Activated CD4-positive, alpha-beta T cell treated with anti-CD3 and anti-CD28 coated beads for 24 hours (primary cell): ENCODE results near the gene OSBPL3.

Source experiments
- DNase-seq, 2 donors: peaks; one replicate each; pipeline ENCODE4 v3.0.0-alpha.2; 2020; ENCODE audit warnings: low read depth in 2 of 2

Gene OSBPL3

DNA sequence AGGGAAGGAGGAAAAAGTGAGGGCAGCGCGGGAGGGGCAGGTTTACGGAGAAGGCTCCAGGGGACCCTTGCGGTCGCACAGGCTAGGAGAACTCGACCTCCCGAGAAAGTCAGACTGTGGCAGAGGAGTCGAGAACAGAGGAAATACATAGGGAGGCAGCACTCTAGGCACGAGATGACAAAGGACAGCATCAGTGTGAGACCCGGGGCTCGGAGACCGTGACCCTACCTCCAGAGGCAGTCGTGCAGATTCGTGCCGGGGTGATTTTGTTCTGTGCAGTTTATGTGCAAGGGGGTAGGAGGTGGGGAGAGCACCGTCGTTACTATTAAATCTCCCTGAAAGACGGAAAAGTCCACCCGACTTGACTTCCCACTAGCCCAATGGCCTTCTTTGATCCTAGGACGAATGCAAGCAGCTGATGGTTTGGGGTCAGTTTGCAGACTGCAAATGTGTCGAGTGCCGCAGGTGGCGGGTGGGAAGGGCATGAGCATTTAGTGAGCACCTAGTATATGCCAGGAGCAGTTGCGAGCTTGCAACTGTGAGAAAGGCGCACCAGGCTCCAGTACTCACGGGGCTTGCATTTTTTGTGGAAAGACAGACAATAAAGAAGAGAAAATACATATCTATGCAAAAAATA, 674 bp upstream of the OSBPL3 start:
- peak in 1 of 2 donors; percentile 25 for DNase-seq

DNA sequence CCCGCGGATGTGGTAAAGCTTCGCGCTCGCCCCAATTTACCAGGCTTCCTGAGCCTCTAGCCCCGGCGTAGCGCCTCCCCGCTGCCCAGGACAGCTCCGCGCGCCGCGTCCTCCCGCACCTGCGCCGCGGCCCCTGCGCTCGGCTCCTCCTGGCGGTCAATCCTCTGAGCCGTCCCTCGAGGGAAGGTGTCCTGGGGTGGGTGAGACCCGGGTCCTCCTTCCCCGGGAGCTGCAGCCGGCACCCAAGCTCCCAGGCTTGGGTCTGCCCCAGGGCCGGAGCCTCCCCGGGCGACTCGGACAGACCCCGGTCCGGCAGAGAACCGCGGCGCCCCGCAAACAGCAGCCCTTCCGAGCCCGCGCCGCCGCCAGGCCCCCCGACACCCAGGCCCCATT, 512 bp downstream of the OSBPL3 start:
- DNase-seq, result peak; percentile 50 to 64

DNA sequence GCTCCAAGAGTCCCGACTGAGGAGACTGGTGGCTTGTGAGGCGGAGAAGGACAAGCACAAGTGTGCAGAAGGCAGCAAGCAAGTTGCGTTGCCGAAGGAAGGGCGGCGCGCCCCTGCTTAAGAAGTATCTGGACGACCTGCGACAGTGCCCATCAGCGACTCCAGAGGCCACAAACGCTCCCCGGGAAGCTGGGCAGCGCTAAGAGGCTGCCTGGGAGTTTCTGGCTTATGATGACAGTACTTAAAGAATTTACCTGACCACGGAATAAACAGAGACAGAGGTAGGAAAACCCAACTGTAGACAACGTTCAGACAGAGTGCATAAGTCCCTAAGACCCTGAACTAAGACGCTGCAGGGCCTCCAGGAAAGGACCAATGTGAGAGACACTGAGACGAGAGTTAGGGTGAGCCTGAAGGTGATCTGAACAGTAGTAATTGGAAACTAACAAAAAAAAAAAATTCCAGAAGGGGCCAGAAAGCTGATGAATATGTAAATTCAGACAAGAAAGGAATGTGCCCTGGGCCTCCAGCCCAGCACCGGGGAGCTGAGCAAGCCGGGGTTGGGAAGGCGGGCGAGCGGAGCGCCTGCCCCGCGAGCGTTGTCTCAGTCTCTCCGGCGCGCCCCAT, 1.0 kb downstream of the OSBPL3 start:
- no peak for DNase-seq

DNA sequence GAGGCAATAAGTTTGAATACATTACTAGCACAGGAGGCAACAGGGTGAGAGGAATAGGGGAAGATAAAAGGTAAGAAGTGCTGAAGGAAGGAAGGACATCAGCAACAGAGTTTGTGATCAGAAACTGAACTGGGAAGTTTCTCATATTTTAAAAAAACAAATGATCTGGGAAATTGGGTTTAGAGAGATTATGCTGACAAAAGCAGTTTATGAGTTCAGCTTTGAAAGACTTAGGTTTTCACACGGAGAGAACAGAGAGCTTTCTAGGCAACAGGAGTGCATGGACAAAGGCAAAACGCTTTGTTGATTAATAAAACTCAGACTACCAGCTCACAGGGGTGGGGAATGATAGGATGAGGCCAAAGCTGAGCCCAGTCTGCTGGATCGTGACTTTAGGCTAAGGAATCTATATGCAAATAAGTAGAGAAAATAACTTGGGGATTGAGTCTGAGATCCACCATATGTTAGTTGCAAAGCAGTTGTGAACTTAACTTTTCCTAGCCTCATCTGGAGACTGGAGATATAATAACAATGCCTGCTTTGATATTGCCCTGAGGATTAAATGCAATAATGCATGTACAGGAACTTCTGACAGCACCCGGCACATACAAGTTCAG, 4.2 kb downstream of the OSBPL3 start:
- DNase-seq, result no peak

DNA sequence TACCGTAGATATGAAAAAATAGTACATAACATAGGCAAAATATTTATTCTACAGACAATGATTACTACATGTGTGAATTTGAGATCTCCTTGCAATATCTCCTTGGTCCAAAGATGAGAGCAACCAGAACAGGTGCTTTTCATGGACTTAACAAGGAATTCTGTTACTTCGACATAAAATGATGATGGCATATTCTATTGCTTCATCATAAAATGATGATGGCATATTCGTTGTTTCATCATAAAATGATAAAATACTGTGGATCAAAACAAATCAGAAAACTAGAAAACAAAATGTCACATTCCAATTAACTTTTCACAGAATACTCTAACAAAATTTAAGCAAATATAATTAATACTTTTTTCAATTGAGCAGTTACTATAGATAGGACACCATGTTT, 4.8 kb downstream of the OSBPL3 start:
- no peak for DNase-seq

DNA sequence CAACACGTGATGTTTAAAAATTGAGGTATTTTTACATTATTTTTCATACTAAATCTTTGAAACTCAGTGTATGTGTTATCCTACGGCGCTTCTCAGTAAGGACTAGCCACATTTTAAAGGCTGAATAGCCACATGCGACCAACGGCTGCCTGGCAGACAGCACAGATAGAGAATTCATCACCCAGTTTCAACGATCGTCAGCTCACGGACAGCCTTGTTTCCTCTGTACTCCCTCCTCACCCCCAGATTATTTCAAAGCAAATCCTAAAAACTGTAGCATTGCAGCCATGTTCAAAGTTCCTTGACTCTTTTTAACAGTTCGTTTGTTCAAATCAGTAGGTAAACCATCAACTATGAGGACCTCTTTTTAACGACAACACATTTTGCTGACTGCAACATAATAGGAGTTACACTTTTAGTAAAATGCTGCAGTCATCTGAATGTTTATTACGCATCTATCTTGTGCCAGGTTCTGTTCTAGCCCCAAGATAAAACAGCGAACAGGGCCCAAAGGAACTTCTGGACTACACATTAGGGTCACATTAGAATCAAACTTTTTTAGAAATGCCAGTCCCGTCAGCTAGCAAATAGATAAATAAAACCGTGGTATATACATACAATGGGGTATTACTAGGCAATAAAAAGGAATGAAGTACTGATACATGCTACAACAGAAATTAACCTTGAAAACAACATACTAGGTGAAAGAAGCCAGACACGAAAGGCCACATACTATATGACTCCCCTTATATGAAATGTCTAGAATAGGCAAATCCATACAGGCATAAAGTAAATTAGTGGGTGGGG, 5.7 kb downstream of the OSBPL3 start:
- DNase-seq, result no peak

DNA sequence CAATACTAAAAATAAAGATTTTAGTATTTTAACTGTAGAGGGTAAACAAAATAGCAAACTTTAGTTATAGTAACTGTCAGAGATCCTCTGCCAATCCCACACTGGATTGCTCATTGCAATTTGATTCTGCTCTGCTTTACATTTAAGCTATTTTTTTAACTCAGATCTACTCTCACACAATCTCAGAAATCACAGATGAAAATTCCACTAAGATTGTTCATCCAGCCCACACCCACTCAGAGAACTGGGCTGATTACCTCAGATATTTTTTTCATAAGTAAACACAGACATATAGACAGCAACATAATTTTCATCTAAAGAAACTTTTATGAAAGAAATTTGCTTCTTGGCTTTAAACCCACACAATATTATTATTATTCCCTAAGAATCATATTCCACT, 7.0 kb downstream of the OSBPL3 start:
- no peak for DNase-seq

DNA sequence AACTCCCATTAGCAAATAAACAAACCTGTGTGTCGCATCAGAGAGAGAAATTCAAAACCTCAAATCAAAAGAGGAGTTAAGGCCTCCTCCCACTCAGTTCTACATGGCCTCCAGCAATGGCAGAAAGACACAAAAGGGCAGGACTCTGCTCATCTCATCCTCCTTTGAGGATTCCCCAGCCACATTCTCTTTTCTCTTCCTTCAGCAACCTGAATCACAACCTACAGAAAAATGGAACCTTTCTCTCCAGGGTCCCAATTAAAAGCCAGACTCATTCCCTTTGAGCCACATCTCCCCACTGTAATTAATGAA, 7.9 kb downstream of the OSBPL3 start:
- no peak for DNase-seq

DNA sequence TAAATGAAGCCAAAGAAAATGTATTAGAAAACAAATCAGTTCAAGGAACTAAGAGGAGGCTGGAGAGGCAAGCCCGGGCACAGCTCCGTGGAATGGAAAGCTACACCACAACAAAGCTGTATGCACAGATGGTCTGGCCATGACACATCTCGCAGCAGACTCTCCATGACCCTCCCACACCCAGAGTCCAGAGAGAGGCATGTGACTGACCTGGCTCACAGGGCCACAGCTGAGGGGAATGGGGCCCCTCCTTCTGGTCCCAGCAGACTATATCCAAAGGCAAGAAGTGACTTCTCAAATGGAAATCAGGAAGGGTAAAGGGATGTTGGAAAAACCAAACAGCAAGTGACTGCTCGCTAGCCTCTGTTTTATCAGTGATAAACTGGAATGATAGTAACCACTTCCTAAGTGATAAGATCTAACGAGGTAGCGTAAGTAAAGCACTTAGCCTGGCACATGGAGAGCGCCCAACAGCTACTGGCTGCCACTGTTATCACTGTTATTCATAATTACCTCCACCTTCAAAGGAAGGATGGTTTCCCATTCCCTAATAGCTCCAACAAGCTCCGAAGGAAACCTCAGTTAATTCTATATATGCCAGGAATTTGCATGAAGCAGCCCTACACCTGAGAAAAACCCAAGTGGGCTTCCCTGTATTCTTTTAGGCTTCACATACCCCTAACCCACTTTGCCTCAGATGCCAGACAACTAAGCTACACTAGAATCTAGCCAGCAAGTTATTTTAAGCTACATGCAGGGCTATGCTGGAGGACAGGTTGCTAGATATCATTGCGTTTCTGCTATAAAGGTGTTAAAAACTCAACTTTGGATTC, 8.4 kb downstream of the OSBPL3 start:
- no peak for DNase-seq

DNA sequence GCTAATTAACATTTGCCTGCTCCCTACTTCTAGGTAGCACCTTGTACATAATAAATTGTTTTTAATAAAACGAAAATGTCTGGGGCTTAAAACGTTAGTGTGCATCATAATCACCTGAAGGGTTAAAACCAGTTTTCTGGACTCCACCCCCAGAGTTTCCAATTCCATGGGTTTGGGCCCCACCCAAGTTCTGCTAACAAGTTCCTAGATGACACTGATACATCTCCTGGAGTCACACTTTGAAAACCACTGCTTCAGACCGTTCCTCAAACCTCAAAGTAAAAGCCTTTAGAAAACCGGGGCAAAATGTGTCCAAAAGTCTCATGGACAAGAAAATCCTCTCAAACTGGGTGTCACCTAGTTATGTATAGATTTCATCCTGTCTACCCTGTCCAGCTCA, 9.3 kb downstream of the OSBPL3 start:
- no peak for DNase-seq

DNA sequence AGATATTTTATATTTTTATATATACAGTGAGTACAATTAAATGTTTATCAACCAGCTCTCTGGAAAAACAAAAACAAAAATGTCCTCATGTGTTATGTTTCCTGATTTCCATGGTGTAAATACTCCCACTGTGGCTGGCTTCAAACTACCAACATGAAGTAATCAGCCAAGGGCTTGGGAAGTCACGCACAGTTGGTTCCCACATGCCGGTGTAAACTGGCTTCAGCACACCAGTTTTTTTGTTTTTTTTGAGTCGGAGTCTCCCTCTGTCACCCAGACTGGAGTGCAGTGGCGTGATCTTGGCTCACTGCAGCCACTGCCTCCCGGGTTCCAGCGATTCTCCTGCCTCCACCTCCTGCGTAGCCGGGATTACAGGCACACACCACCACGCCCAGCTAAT, 11.8 kb downstream of the OSBPL3 start:
- no peak for DNase-seq

DNA sequence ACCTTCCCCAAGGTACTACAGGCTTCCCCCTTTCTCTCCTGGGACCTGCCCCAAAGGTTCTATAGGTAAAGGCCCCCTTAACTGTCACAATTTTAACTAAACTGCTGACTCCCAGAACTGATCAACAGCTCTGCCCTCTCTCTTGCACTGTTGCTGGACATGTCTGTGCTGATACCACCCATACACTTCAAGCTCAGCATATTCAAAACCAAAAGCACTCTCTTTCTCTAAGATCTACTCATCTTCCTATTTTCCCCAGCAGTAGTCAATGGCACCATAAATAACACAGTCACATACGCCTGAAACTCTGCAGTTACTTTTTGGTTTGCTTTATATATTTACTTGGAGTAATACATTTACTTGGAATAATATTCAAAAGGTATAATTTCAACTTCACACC, 12.3 kb downstream of the OSBPL3 start:
- DNase-seq, result no peak

DNA sequence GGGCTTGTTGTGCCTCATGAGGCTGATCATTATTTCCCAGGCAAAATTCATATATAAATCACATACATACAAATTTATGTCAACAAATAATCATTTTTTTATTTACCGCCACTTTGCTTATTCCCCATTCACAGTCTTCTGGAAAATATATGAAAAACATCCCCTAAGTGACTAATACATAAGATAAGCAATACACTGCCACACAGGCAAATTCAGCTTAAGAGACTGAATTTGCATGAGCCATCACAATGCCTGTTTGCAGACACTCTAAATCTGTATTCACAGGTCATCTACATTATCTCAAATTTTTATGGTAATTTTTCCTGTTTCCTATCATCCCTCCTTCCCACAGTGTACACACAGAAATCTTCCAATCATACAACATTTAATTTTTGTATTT, 13.2 kb downstream of the OSBPL3 start:
- DNase-seq, result no peak

DNA sequence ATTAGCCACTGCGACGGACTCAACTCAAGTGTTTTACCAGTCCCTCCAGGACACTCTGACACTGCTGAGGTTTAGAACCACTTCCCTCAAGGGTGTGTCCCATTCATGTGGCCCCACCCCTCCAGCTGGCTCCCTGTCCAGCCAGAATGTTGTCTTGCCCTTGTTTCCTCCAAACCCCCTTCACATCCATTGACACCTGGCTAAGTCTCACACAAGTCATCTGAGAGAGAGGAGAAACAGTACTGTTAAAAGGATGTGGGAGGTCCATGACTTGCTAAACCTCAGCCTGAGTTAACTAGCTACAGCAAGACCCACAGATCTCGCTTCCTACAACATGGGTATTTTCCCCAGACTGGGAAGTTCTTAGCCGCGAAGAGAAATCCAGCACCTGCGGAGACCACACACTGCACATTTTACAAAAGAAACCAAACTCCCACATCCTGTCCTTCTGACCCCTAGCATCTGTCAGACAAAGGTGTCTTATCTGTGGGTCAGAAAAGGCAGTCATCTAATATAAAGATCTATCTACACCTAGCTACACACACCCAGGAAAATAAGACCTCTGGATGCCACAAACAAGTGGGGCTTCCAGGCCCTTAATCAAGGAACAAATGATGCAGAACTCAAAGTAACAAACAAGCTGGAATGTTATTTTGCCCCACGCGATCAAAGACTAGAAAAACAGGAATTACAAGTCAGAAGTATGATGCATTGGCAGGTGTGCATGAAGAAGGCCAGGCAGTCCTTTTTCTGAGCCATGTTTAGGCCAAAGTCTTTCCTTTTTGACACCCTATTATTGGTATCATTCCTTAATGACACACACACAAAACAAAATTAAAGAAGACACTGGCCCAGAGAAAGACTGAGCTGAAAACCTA, 13.9 kb downstream of the OSBPL3 start:
- DNase-seq, result no peak

DNA sequence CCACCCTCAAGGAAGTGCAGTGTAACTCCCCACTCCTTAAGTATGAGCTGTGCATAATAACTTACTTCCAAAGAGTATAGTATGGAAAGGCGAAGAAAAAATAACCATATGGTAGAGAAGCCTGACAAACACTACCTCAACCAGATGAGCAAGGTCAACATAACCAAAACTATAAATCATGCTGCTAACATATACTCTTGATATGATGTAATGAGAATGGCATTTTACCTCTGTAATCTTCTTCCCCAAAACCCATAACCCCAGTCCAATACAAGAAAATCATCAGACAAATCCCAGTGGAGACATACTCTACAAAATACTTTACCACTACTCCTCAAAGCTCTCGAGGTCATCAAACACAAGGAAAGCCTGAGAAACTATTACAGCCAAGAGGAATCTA, 15.8 kb downstream of the OSBPL3 start:
- no peak for DNase-seq

DNA sequence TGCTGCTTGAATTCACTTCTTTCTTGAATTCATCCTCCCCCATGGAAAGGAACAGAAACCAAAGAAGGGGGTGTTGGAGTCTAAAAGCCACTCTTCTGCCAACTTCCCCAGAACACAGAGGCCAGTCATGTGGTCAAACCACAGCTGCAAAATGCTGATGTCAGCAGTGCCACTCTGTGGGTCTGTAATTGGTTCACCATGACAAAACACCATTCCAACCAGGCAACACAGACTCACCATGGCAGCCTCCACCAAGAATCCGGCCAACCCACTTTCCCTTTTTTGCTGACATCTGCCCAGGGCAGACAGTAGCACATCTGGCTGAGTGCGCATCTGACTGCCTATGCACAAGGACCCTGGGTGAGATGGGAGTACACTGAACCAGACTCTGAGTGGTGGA, 16.8 kb downstream of the OSBPL3 start:
- no peak for DNase-seq

DNA sequence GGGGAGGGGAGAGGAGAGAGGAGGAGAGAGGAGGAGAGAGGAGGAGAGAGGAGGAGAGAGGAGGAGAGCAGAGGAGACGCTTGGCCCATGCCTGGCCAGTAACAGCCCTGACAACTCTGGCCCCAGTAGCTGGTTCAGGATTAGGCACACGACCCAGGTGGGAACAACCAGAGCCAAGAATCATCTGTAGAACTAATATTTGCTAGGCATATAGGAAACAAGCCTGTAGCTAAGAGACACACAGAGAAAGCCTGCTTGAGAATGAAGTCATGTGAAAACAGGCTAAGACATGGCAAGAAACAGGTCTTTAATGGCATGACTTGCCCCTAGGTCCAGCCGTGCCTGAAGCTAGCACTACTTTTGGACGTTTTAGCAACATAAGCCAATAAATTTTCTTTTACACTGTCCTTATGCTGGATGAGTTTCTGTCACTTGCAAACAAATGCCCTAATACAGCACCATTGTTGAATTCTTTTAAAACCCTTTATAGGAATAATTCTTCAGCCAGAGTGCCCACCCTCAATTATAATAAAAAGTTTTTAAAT, 17.5 kb downstream of the OSBPL3 start:
- DNase-seq, result no peak

DNA sequence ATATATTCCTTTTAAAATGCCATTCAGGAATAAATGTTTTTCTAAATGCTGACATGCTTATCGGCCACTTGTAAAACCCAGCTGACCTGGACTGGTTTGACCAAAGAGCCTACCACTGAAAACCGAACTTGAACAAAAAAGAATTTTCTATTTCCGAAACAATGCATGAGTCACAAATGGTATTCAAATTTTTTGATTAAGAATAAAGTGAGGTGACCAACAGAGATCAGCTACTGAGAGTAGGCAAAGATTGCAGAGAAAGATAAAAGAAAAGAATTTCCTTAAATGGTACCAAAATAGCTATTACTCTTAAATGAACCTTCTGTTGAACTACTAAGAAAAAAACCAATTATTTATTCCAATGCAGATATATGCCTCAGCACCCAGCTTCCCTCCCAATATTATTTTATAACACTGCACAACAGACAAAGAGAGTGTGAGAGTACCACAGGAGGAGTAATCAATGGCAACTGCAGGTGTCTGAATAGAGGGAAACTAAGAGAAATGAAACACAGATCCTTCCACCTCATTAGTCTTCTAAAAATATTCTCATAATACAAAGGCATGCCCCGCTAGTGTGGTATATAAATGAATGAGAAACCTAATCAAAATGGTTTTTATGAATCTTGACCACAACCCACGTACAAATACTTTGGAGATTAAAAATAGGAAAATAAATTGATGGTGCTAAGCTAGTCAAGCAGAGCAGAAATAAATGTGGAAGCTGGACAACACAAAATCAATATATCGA, 20.1 kb downstream of the OSBPL3 start:
- DNase-seq, result no peak

DNA sequence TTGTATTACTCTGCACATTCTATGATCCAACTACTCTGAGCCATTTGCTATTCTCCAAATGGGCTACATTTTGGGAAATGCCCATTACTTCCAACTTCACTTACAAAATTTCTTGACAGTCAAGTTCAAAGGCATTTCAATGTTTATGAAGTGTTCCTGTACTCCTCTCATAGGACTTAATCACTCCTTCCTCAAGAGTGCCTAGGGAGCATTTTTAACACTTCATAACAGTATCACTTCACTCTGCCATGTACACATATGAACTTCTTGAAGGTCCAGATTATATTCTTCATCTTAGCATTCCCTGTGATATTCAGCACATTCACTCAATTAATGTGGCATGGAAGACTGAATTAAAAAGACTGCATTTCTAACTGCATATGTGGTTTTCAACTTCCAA, 21.6 kb downstream of the OSBPL3 start:
- no peak for DNase-seq

DNA sequence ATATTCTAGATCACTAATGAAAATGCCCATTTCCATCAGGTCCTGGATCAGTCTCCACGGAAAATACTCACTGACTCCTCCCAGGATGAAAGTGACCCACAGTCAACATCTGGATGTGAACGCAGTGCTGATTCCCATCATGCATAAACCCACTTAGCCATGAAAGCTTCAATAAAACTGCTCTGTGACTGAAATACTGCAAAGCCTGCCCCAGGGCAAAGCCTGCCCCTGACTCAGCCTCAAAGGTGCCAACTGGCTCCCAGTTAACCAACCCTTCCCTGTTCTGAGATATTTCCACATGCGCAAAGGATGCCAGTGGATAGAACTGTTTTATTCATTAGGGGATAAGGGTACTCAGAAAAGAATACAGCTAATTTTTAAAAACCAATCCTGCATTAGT, 24.0 kb downstream of the OSBPL3 start:
- DNase-seq, result no peak
